GM23338 (cell line): Measurements from ENCODE around the gene IMPG2. TPM values are rescaled to one million over a fixed set of nuclear protein-coding genes. Genes with fewer than 3 reads are reported as not detected.

Experiments used
- ATAC-seq: fragments of 200-7000 bp; cut with Tn5 transposase; 3 replicates; pipeline ENCODE4 v1.9.1; 2020
- DNase-seq: peaks from one replicate; pipeline ENCODE4 v3.0.0-alpha.2; 2015; ENCODE audit warnings: low spot score
- H2AFZ ChIP-seq: fragments of 200-600 bp; sonication (generic); 2 replicates; pipeline ENCODE4 v1.8.0; 2016; ENCODE audit warnings: antibody characterized with exemption, mild to moderate bottlenecking, moderate library complexity
- H3F3A ChIP-seq: fragments of 200-600 bp; sonication (generic); replicated peaks from 2 replicates; pipeline ENCODE4 v1.8.0; 2017; ENCODE audit warnings: antibody characterized with exemption, mixed run types, low read depth
- H3K27ac ChIP-seq: fragments of 200-600 bp; sonication (generic); 2 replicates; pipeline ENCODE4 v1.6.1; 2016; ENCODE audit warnings: low read depth
- H3K27me3 ChIP-seq: fragments of 200-600 bp; sonication (generic); 2 replicates; pipeline ENCODE4 v1.8.0; 2016; ENCODE audit warnings: mild to moderate bottlenecking, mixed run types, moderate library complexity; ENCODE audit not compliant: insufficient read depth
- H3K36me3 ChIP-seq: fragments of 200-600 bp; sonication (generic); 2 replicates; pipeline ENCODE4 v1.8.0; 2016; ENCODE audit warnings: mild to moderate bottlenecking; ENCODE audit not compliant: insufficient read depth
- H3K4me1 ChIP-seq: fragments of 200-600 bp; sonication (generic); 2 replicates; pipeline ENCODE4 v1.8.0; 2016; ENCODE audit warnings: mild to moderate bottlenecking, moderate library complexity; ENCODE audit not compliant: insufficient read depth
- H3K4me2 ChIP-seq: fragments of 200-600 bp; sonication (generic); 2 replicates; pipeline ENCODE4 v1.7.1; 2017; ENCODE audit warnings: mixed run types
- H3K4me3 ChIP-seq: fragments of 200-600 bp; sonication (generic); 2 replicates; pipeline ENCODE4 v1.6.1; 2016; ENCODE audit warnings: mixed run types
- H3K79me2 ChIP-seq: fragments of 200-600 bp; sonication (generic); replicated peaks from 2 replicates; pipeline ENCODE4 v1.8.0; 2017; ENCODE audit warnings: mild to moderate bottlenecking; ENCODE audit not compliant: insufficient read depth
- H3K9me2 ChIP-seq: fragments of 200-600 bp; sonication (generic); 2 replicates; pipeline ENCODE4 v1.8.0; 2017; ENCODE audit not compliant: insufficient read depth
- H4K20me1 ChIP-seq: fragments of 200-600 bp; sonication (generic); replicated peaks from 2 replicates; pipeline ENCODE4 v1.8.0; 2017; ENCODE audit warnings: mild to moderate bottlenecking; ENCODE audit not compliant: insufficient read depth
- H3K27ac Mint-ChIP-seq: 2 replicates; pipeline ENCODE4 v1.8.0; 2020; ENCODE audit warnings: inconsistent platforms, mild to moderate bottlenecking, moderate library complexity, mixed read lengths
- H3K27me3 Mint-ChIP-seq: 3 replicates; pipeline ENCODE4 v1.8.0; 2022; ENCODE audit warnings: low read depth, mild to moderate bottlenecking, moderate library complexity, mixed read lengths, inconsistent platforms; ENCODE audit not compliant: insufficient read depth, poor library complexity
- H3K36me3 Mint-ChIP-seq: 3 replicates; pipeline ENCODE4 v1.8.0; 2021; ENCODE audit warnings: low read depth, mild to moderate bottlenecking, inconsistent platforms, moderate library complexity, mixed read lengths
- H3K4me1 Mint-ChIP-seq: 3 replicates; pipeline ENCODE4 v1.8.0; 2020; ENCODE audit warnings: mild to moderate bottlenecking, inconsistent platforms, mixed read lengths
- H3K4me3 Mint-ChIP-seq: 3 replicates; pipeline ENCODE4 v1.8.0; 2021; ENCODE audit warnings: moderate library complexity, mild to moderate bottlenecking, inconsistent platforms, mixed read lengths
- H3K9me3 Mint-ChIP-seq: 3 replicates; pipeline ENCODE4 v1.8.0; 2020; ENCODE audit warnings: moderate library complexity, mild to moderate bottlenecking, inconsistent platforms, mixed read lengths
- CTCF ChIP-seq, 2 experiments: fragments of 200-600 bp in 1 of 2; sonication (generic) in 1 of 2; conservative IDR thresholded peaks; 2 replicates each; pipeline versions ENCODE4 v1.5.1 to v1.6.1; 2016 to 2017; ENCODE audit warnings: antibody characterized with exemption in 2 of 2, low read depth in 2 of 2, mild to moderate bottlenecking in 2 of 2, moderate library complexity in 1 of 2
- EZH2 ChIP-seq: fragments of 200-600 bp; sonication (generic); IDR thresholded peaks from one replicate; pipeline ENCODE4 v1.8.0; 2017; ENCODE audit warnings: antibody characterized with exemption, mild to moderate bottlenecking, low read depth; ENCODE audit not compliant: unreplicated experiment
- POLR2AphosphoS5 ChIP-seq: IDR thresholded peaks from 2 replicates; pipeline ENCODE4 v1.6.1; 2016; ENCODE audit warnings: antibody characterized with exemption, low read depth
- STAT1 ChIP-seq: IDR thresholded peaks from one replicate; pipeline ENCODE4 v1.6.1; 2016; ENCODE audit warnings: antibody characterized with exemption; ENCODE audit not compliant: unreplicated experiment
- ZNF114 ChIP-seq: fragments of 250-450 bp; sonication (Bioruptor Pico); IDR thresholded peaks from 2 replicates; pipeline ENCODE4 v1.5.0; 2020; ENCODE audit warnings: mild to moderate bottlenecking, moderate library complexity
- ZNF462 ChIP-seq: fragments of 250-450 bp; sonication (Bioruptor Pico); IDR thresholded peaks from 2 replicates; pipeline ENCODE4 v1.5.0; 2020; ENCODE audit warnings: mild to moderate bottlenecking, moderate library complexity
- polyA plus RNA-seq: library from polyadenylated mRNA; unstranded; fragments of >200 nt; fragmentation: Nextera tagmentation; extraction: Ambion mirVana; gene quantifications from 2 replicates; pipeline ENCODE4 v1.2.1, GENCODE V29; 2016
- total RNA-seq: library from RNA; depleted of rRNA; stranded (reverse); fragments of >200 nt; shearing (Covaris generic); gene quantifications from 2 replicates; pipeline ENCODE4 v1.2.3, GENCODE V29; 2014
- TF ChIP-seq, protein P1 (sequence below): IDR thresholded peaks from 2 replicates; pipeline ENCODE4 v1.6.1; 2016; ENCODE audit warnings: antibody characterized with exemption
- TF ChIP-seq, protein P2 (sequence below): IDR thresholded peaks from one replicate; pipeline ENCODE4 v1.6.1; 2018; ENCODE audit warnings: antibody characterized with exemption; ENCODE audit not compliant: unreplicated experiment

Gene IMPG2
- total and polyA plus RNA-seq, 2 experiments from 2014 or later = not detected

DNA sequence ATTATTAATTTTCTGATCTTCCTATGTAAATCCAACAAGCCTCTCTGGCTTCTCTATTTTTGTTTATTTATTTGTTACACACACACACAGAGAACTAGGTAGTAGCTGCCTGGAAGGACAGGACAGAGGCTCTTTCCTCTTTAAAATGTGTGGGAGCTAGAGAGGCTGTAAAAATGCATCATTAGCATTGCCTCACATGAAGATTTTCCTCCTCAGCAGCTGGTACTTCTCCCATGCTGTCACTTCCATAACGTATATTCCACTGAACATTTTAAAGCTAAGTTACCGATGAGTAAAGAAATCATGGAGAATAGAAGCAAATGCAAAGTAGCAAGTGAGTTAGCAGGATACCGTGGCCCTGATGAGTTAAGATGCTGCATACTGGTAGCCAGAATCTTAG is 63.9 kb downstream of the IMPG2 start (continued):
- no peak for TF ChIP-seq ZNF462 (CRISPR knock-in tag)
- TF ChIP-seq POLR2AphosphoS5 = no peak
- no peak for TF ChIP-seq STAT1

GRCh38 chr3:101255441-101255840 is 64.9 kb downstream of the IMPG2 start:
- Mint-ChIP-seq H3K4me1 (peaks cover 20% of the 10 kb centered on the region; the same call in 2 of the 3 replicates), H3K27me3 (no peaks in the 10 kb centered on the region), H3K9me3 (no peaks in the 10 kb centered on the region), H3K4me3 (no peak overlapping the region), H3K36me3 (no peaks in the 10 kb centered on the region), H3K27ac (no peak overlapping the region)
- Histone ChIP-seq H3F3A (no peaks in the 10 kb centered on the region), H3K79me2 (no peaks in the 10 kb centered on the region), H2AFZ (no peak overlapping the region), H3K4me2 (no peak overlapping the region), H3K4me3 (no peak overlapping the region), H3K9me2 (no peaks in the 10 kb centered on the region), H3K36me3 (no peaks in the 10 kb centered on the region), H4K20me1 (no peaks in the 10 kb centered on the region), H3K4me1 (peaks cover 18% of the 10 kb centered on the region), H3K27ac (no peak overlapping the region), H3K27me3 (no peaks in the 10 kb centered on the region)
- DNase-seq = no peak
- ATAC-seq = no peak
- TF ChIP-seq, protein P1, sequence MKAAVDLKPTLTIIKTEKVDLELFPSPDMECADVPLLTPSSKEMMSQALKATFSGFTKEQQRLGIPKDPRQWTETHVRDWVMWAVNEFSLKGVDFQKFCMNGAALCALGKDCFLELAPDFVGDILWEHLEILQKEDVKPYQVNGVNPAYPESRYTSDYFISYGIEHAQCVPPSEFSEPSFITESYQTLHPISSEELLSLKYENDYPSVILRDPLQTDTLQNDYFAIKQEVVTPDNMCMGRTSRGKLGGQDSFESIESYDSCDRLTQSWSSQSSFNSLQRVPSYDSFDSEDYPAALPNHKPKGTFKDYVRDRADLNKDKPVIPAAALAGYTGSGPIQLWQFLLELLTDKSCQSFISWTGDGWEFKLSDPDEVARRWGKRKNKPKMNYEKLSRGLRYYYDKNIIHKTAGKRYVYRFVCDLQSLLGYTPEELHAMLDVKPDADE = no peak
- TF ChIP-seq EZH2 = no peak
- TF ChIP-seq, protein P2, sequence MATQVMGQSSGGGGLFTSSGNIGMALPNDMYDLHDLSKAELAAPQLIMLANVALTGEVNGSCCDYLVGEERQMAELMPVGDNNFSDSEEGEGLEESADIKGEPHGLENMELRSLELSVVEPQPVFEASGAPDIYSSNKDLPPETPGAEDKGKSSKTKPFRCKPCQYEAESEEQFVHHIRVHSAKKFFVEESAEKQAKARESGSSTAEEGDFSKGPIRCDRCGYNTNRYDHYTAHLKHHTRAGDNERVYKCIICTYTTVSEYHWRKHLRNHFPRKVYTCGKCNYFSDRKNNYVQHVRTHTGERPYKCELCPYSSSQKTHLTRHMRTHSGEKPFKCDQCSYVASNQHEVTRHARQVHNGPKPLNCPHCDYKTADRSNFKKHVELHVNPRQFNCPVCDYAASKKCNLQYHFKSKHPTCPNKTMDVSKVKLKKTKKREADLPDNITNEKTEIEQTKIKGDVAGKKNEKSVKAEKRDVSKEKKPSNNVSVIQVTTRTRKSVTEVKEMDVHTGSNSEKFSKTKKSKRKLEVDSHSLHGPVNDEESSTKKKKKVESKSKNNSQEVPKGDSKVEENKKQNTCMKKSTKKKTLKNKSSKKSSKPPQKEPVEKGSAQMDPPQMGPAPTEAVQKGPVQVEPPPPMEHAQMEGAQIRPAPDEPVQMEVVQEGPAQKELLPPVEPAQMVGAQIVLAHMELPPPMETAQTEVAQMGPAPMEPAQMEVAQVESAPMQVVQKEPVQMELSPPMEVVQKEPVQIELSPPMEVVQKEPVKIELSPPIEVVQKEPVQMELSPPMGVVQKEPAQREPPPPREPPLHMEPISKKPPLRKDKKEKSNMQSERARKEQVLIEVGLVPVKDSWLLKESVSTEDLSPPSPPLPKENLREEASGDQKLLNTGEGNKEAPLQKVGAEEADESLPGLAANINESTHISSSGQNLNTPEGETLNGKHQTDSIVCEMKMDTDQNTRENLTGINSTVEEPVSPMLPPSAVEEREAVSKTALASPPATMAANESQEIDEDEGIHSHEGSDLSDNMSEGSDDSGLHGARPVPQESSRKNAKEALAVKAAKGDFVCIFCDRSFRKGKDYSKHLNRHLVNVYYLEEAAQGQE = no peak
- TF ChIP-seq CTCF (conservative IDR thresholded peaks at IDR 0.05; ENCODE audit: low read depth in 2 of 2) = no peak
- TF ChIP-seq POLR2AphosphoS5 = no peak
- no peak for TF ChIP-seq ZNF114 (CRISPR knock-in tag)
- TF ChIP-seq STAT1 = no peak
